CD4-positive, alpha-beta T cell (primary cell): ENCODE results near the gene TMEM132D. TPM values are rescaled to one million over a fixed set of nuclear protein-coding genes. Genes with fewer than 3 reads are reported as not detected.

ENCODE experiments used
- ATAC-seq: fragments of 200-7000 bp; cut with Tn5 transposase; one replicate; pipeline ENCODE4 v1.10.0; 2022; ENCODE audit warnings: mild to moderate bottlenecking; ENCODE audit not compliant: poor library complexity
- CTCF ChIA-PET: fragments of 350-600 bp; sonication (Branson Sonifier 250); formaldehyde crosslinking; loops from one replicate; lab custom pipeline; 2021; ENCODE audit warnings: antibody characterized with exemption, inconsistent platforms; lab: Charles Lee
- POLR2A ChIA-PET: fragments of 350-600 bp; sonication (Branson Sonifier 250); formaldehyde crosslinking; loops from one replicate; lab custom pipeline; 2021; ENCODE audit warnings: antibody characterized with exemption, inconsistent platforms; lab: Charles Lee
- DNase-seq, 14 experiments: peaks; one replicate each; pipeline ENCODE4 v3.0.0-alpha.2; 2013 to 2020; ENCODE audit warnings: mixed read lengths in 2 of 14
- H3K27ac ChIP-seq, 2 donors: one replicate each; pipeline versions ENCODE4 v1.5.1 to v1.7.0; 2013; ENCODE audit warnings: low read length in 2 of 2, low read depth in 1 of 2, mild to moderate bottlenecking in 1 of 2
- H3K27me3 ChIP-seq, 2 experiments: 1 replicate in 1 of 2; 2 replicates in 1 of 2; pipeline versions ENCODE4 v1.6.1 to v1.7.0; 2013; ENCODE audit warnings: low read length in 2 of 2, control low read depth in 1 of 2, mild to moderate bottlenecking in 1 of 2, moderate library complexity in 1 of 2; ENCODE audit not compliant: insufficient read depth in 2 of 2, control insufficient read depth in 1 of 2
- H3K36me3 ChIP-seq: one replicate; pipeline ENCODE4 v1.6.1; 2013; ENCODE audit warnings: low read length, control low read depth; ENCODE audit not compliant: insufficient read depth
- H3K4me1 ChIP-seq: one replicate; pipeline ENCODE4 v1.6.1; 2013; ENCODE audit warnings: low read length, control low read depth; ENCODE audit not compliant: insufficient read depth
- H3K4me3 ChIP-seq: one replicate; pipeline ENCODE4 v1.5.1; 2013; ENCODE audit warnings: mild to moderate bottlenecking, low read length, moderate library complexity
- H3K9me3 ChIP-seq, 2 experiments: 1 replicate in 1 of 2; 2 replicates in 1 of 2; pipeline versions ENCODE4 v1.6.1 to v1.7.0; 2013; ENCODE audit warnings: low read length in 2 of 2, mild to moderate bottlenecking in 2 of 2, control low read depth in 1 of 2, moderate library complexity in 1 of 2; ENCODE audit not compliant: control insufficient read depth in 1 of 2, insufficient read depth in 1 of 2
- H3K27ac Mint-ChIP-seq: one replicate; pipeline ENCODE4 v1.8.0; 2020; ENCODE audit warnings: mixed read lengths
- H3K27me3 Mint-ChIP-seq: one replicate; pipeline ENCODE4 v1.8.0; 2021; ENCODE audit warnings: mixed read lengths
- H3K36me3 Mint-ChIP-seq: one replicate; pipeline ENCODE4 v1.8.0; 2021; ENCODE audit warnings: low read depth, mixed read lengths
- H3K4me1 Mint-ChIP-seq: one replicate; pipeline ENCODE4 v1.8.0; 2021; ENCODE audit warnings: low read depth, mixed read lengths
- H3K4me3 Mint-ChIP-seq: one replicate; pipeline ENCODE4 v1.8.0; 2020; ENCODE audit warnings: mild to moderate bottlenecking, mixed read lengths
- H3K9me3 Mint-ChIP-seq: one replicate; pipeline ENCODE4 v1.8.0; 2020; ENCODE audit warnings: mixed read lengths
- CTCF ChIP-seq: fragments of 200-600 bp; IDR thresholded peaks from one replicate; pipeline ENCODE4 v1.8.0; 2022; ENCODE audit warnings: antibody characterized with exemption, mild to moderate bottlenecking
- intact Hi-C, 2 experiments: fragments of 100-400 bp; cut with DNase I in 1 of 2; cut with micrococcal nuclease in 1 of 2; formaldehyde crosslinking; loops; one replicate each; pipeline versions ENCODE4 v1.15.1 to v1.9.0; 2023 to 2025; cut with DNase I, micrococcal nuclease
- total RNA-seq, 174 experiments: library from RNA in 2 of 174; stranded (reverse) in 2 of 174; gene quantifications; one replicate each; pipeline ENCODE4 v1.2.3 and lab custom pipeline; 2021 to 2026

The TMEM132D gene
- total RNA-seq, 2 experiments from 2014 or later: not detected

GRCh38 chr12:129467726-129468125 is 436.1 kb downstream of the TMEM132D start:
- no peak for TF ChIP-seq CTCF
- POLR2A ChIA-PET: no interaction called here
- no peaks in the 10 kb centered on the region for H3K4me1 Mint-ChIP-seq

GRCh38 chr12:129467289-129467688 is 436.5 kb downstream of the TMEM132D start:
- H3K27me3 Mint-ChIP-seq: no peaks in the 10 kb centered on the region
- ChIA-PET CTCF (no interaction called here), POLR2A (no interaction called here)
- no peak overlapping the region for H3K4me3 Mint-ChIP-seq
- TF ChIP-seq CTCF: no peak
- H3K4me1 Mint-ChIP-seq: no peaks in the 10 kb centered on the region
- Histone ChIP-seq H3K27me3 (no peaks in the 10 kb centered on the region), H3K4me1 (no peaks in the 10 kb centered on the region), H3K9me3 (no peaks in the 10 kb centered on the region), H3K27ac (no peak overlapping the region), H3K4me3 (no peak overlapping the region), H3K36me3 (no peaks in the 10 kb centered on the region)
- H3K27ac Mint-ChIP-seq: no peak overlapping the region
- H3K9me3 Mint-ChIP-seq: peaks cover 12% of the 10 kb centered on the region
- DNase-seq: no peak
- ATAC-seq: no peak
- H3K36me3 Mint-ChIP-seq: no peaks in the 10 kb centered on the region
- intact Hi-C loops: no loop called here

More at GRCh38 chr12:129467726-129468125, 436.1 kb downstream of the TMEM132D start:
- H3K27me3 ChIP-seq: no peaks in the 10 kb centered on the region
- no peaks in the 10 kb centered on the region for H3K27me3 Mint-ChIP-seq
- no peaks in the 10 kb centered on the region for H3K4me1 ChIP-seq
- no peak overlapping the region for H3K4me3 ChIP-seq
- H3K27ac Mint-ChIP-seq: no peak overlapping the region
- DNase-seq (no peak), ATAC-seq (no peak)
- no peaks in the 10 kb centered on the region for H3K36me3 Mint-ChIP-seq
- CTCF ChIA-PET: no interaction called here
- peaks cover 12% of the 10 kb centered on the region for H3K9me3 Mint-ChIP-seq
- no peak overlapping the region for H3K27ac ChIP-seq
- no peak overlapping the region for H3K4me3 Mint-ChIP-seq
- intact Hi-C loops: no loop called here
- H3K9me3 ChIP-seq: no peaks in the 10 kb centered on the region
- no peaks in the 10 kb centered on the region for H3K36me3 ChIP-seq

- intact Hi-C loops: no loop called here
- Histone ChIP-seq H3K4me1 (no peaks in the 10 kb centered on the region), H3K27ac (no peak overlapping the region), H3K4me3 (no peak overlapping the region), H3K36me3 (no peaks in the 10 kb centered on the region), H3K9me3 (no peaks in the 10 kb centered on the region), H3K27me3 (no peaks in the 10 kb centered on the region)
- Mint-ChIP-seq H3K9me3 (peaks cover 12% of the 10 kb centered on the region), H3K4me1 (no peaks in the 10 kb centered on the region), H3K4me3 (no peak overlapping the region), H3K36me3 (no peaks in the 10 kb centered on the region), H3K27me3 (no peaks in the 10 kb centered on the region), H3K27ac (no peak overlapping the region)
- CTCF ChIA-PET: no interaction called here
- TF ChIP-seq CTCF: no peak
- POLR2A ChIA-PET: no interaction called here
- ATAC-seq (no peak), DNase-seq (no peak)
Observed at GRCh38 chr12:129466499-129466898, 437.3 kb downstream of the TMEM132D start.
